ENCODE results near the gene DNAH5. TPM values are rescaled to one million over a fixed set of nuclear protein-coding genes. Genes with fewer than 3 reads are reported as not detected.
"Not testable (repeated sequence)": the region's sequence is repeated elsewhere in the genome, so short reads cannot be mapped to it uniquely, and the experiment has no call there.

Gene DNAH5
- total and polyA plus RNA-seq, 7 experiments from 2014 or later, result not detected

GRCh38 chr5:13987843-13988464 is 43.5 kb upstream of the DNAH5 start:
- Histone ChIP-seq H3K4me1 (ENCODE audit: control insufficient read depth in 2 of 2, insufficient read depth in 2 of 2, low read length in 2 of 2) (no peaks in the 10 kb centered on the region), H3K4me3 (ENCODE audit: low read length) (no peak overlapping the region), H3K36me3 (ENCODE audit: control insufficient read depth in 2 of 3, insufficient read depth in 3 of 3, low read length in 3 of 3) (no peaks in the 10 kb centered on the region), H3K27ac (ENCODE audit: low read depth, low read length) (no peak overlapping the region), H3K9me3 (ENCODE audit: control insufficient read depth in 2 of 3, low read length in 3 of 3) (no peaks in the 10 kb centered on the region), H3K27me3 (ENCODE audit: control insufficient read depth in 2 of 2, insufficient read depth in 2 of 2, low read length in 2 of 2) (no peaks in the 10 kb centered on the region)
- Mint-ChIP-seq H3K27ac (no peak overlapping the region), H3K4me3 (no peak overlapping the region), H3K9me3 (peaks cover 0 to 4% (median 0%) of the 10 kb centered on the region in 11 donors), H3K36me3 (no peaks in the 10 kb centered on the region), H3K4me1 (no peaks in the 10 kb centered on the region), H3K27me3 (peaks cover 0 to 13% (median 4%) of the 10 kb centered on the region in 5 donors)
- POLR2A ChIA-PET, result no interaction called here
- DNase-seq (no peak), ATAC-seq (no peak)
- CTCF ChIA-PET, result no interaction called here
- intact Hi-C loops (cut with micrococcal nuclease), result loop anchor here (2.0 to 5.0 kb wide), 3 partner anchors 283 to 364 kb away; no protein-coding TSS in a partner anchor

GRCh38 chr5:13985731-13986418 is 41.4 kb upstream of the DNAH5 start:
- ChIA-PET CTCF (no interaction called here), POLR2A (no interaction called here)
- no peak overlapping the region for H3K27ac Mint-ChIP-seq
- no peaks in the 10 kb centered on the region for H3K9me3 ChIP-seq (ENCODE audit: control insufficient read depth in 2 of 3, low read length in 3 of 3)
- peaks cover 0 to 10% (median 4%) of the 10 kb centered on the region in 5 donors for H3K27me3 Mint-ChIP-seq
- H3K4me3 ChIP-seq (ENCODE audit: low read length), result no peak overlapping the region
- H3K4me3 Mint-ChIP-seq, result no peak overlapping the region
- H3K36me3 Mint-ChIP-seq, result no peaks in the 10 kb centered on the region
- no peaks in the 10 kb centered on the region for H3K4me1 Mint-ChIP-seq
- H3K27ac ChIP-seq (ENCODE audit: low read depth, low read length), result no peak overlapping the region
- no peaks in the 10 kb centered on the region for H3K36me3 ChIP-seq (ENCODE audit: control insufficient read depth in 2 of 3, insufficient read depth in 3 of 3, low read length in 3 of 3)
- intact Hi-C loops (cut with micrococcal nuclease), result loop anchor here (5.0 kb wide), 2 partner anchors 286 to 366 kb away; no protein-coding TSS in a partner anchor
- no peaks in the 10 kb centered on the region for H3K4me1 ChIP-seq (ENCODE audit: control insufficient read depth in 2 of 2, insufficient read depth in 2 of 2, low read length in 2 of 2)
- no peaks in the 10 kb centered on the region for H3K27me3 ChIP-seq (ENCODE audit: control insufficient read depth in 2 of 2, insufficient read depth in 2 of 2, low read length in 2 of 2)
- peaks cover 0 to 3% (median 0%) of the 10 kb centered on the region in 11 donors for H3K9me3 Mint-ChIP-seq
- no peak for ATAC-seq
- DNase-seq, result no peak

GRCh38 chr5:13984888-13985287 is 40.4 kb upstream of the DNAH5 start:
- H3K4me1 Mint-ChIP-seq; H3K27ac ChIP-seq (ENCODE audit: low read depth, low read length); CTCF ChIA-PET; ATAC-seq; H3K36me3 ChIP-seq (ENCODE audit: control insufficient read depth in 2 of 3, insufficient read depth in 3 of 3, low read length in 3 of 3); H3K27ac Mint-ChIP-seq; H3K9me3 ChIP-seq (ENCODE audit: control insufficient read depth in 2 of 3, low read length in 3 of 3); H3K9me3 Mint-ChIP-seq; H3K27me3 ChIP-seq (ENCODE audit: control insufficient read depth in 2 of 2, insufficient read depth in 2 of 2, low read length in 2 of 2); H3K4me1 ChIP-seq (ENCODE audit: control insufficient read depth in 2 of 2, insufficient read depth in 2 of 2, low read length in 2 of 2); H3K4me3 Mint-ChIP-seq; H3K4me3 ChIP-seq (ENCODE audit: low read length); POLR2A ChIA-PET; H3K36me3 Mint-ChIP-seq; DNase-seq: not testable (repeated sequence)
- intact Hi-C loops (cut with micrococcal nuclease), result loop anchor here (5.0 kb wide), 2 partner anchors 287 to 367 kb away; no protein-coding TSS in a partner anchor
- peaks cover 0 to 15% (median 4%) of the 10 kb centered on the region in 5 donors for H3K27me3 Mint-ChIP-seq

GRCh38 chr5:13976867-13977830 is 32.7 kb upstream of the DNAH5 start:
- H3K27ac ChIP-seq (ENCODE audit: low read depth, low read length), result no peak overlapping the region
- ChIA-PET POLR2A (no interaction called here), CTCF (no interaction called here)
- H3K27ac Mint-ChIP-seq, result no peak overlapping the region
- H3K4me3 ChIP-seq (ENCODE audit: low read length), result no peak overlapping the region
- intact Hi-C loops (cut with micrococcal nuclease), result no loop called here
- H3K4me1 ChIP-seq (ENCODE audit: control insufficient read depth in 2 of 2, insufficient read depth in 2 of 2, low read length in 2 of 2), result no peaks in the 10 kb centered on the region
- DNase-seq (no peak), ATAC-seq (no peak)
- H3K27me3 ChIP-seq (ENCODE audit: control insufficient read depth in 2 of 2, insufficient read depth in 2 of 2, low read length in 2 of 2), result no peaks in the 10 kb centered on the region
- no peaks in the 10 kb centered on the region for H3K36me3 ChIP-seq (ENCODE audit: control insufficient read depth in 2 of 3, insufficient read depth in 3 of 3, low read length in 3 of 3)
- H3K36me3 Mint-ChIP-seq, result peaks cover 0 to 4% (median 0%) of the 10 kb centered on the region in 5 donors
- H3K9me3 Mint-ChIP-seq, result peaks cover 0 to 16% (median 2%) of the 10 kb centered on the region in 11 donors
- no peaks in the 10 kb centered on the region for H3K9me3 ChIP-seq (ENCODE audit: control insufficient read depth in 2 of 3, low read length in 3 of 3)
- H3K4me3 Mint-ChIP-seq, result no peak overlapping the region
- H3K27me3 Mint-ChIP-seq, result peaks cover 0 to 28% (median 4%) of the 10 kb centered on the region in 5 donors
- no peaks in the 10 kb centered on the region for H3K4me1 Mint-ChIP-seq

- H3K27me3 ChIP-seq (ENCODE audit: control insufficient read depth in 2 of 2, insufficient read depth in 2 of 2, low read length in 2 of 2), result no peaks in the 10 kb centered on the region
- no peaks in the 10 kb centered on the region for H3K36me3 ChIP-seq (ENCODE audit: control insufficient read depth in 2 of 3, insufficient read depth in 3 of 3, low read length in 3 of 3)
- POLR2A ChIA-PET, result no interaction called here
- no peak overlapping the region for H3K27ac ChIP-seq (ENCODE audit: low read depth, low read length)
- H3K36me3 Mint-ChIP-seq, result peaks cover 0 to 4% (median 0%) of the 10 kb centered on the region in 5 donors
- no peak for ATAC-seq
- H3K9me3 ChIP-seq (ENCODE audit: control insufficient read depth in 2 of 3, low read length in 3 of 3), result no peaks in the 10 kb centered on the region
- no peak overlapping the region for H3K27ac Mint-ChIP-seq
- H3K9me3 Mint-ChIP-seq, result peaks cover 0 to 16% (median 2%) of the 10 kb centered on the region in 11 donors
- no peak overlapping the region for H3K4me3 ChIP-seq (ENCODE audit: low read length)
- no peak overlapping the region for H3K4me3 Mint-ChIP-seq
- no peaks in the 10 kb centered on the region for H3K4me1 ChIP-seq (ENCODE audit: control insufficient read depth in 2 of 2, insufficient read depth in 2 of 2, low read length in 2 of 2)
- CTCF ChIA-PET, result no interaction called here
- H3K27me3 Mint-ChIP-seq, result peaks cover 0 to 28% (median 4%) of the 10 kb centered on the region in 5 donors
- no peak for DNase-seq
- no peaks in the 10 kb centered on the region for H3K4me1 Mint-ChIP-seq
- intact Hi-C loops (cut with micrococcal nuclease), result no loop called here
Observed at GRCh38 chr5:13976223-13976622, 31.7 kb upstream of the DNAH5 start.

GRCh38 chr5:13975246-13975645 is 30.8 kb upstream of the DNAH5 start:
- H3K36me3 ChIP-seq (ENCODE audit: control insufficient read depth in 2 of 3, insufficient read depth in 3 of 3, low read length in 3 of 3), result no peaks in the 10 kb centered on the region
- intact Hi-C loops (cut with micrococcal nuclease), result no loop called here
- H3K4me1 ChIP-seq (ENCODE audit: control insufficient read depth in 2 of 2, insufficient read depth in 2 of 2, low read length in 2 of 2), result no peaks in the 10 kb centered on the region
- no peak overlapping the region for H3K4me3 ChIP-seq (ENCODE audit: low read length)
- POLR2A ChIA-PET, result no interaction called here
- Mint-ChIP-seq H3K4me3 (no peak overlapping the region), H3K27me3 (peaks cover 0 to 18% (median 4%) of the 10 kb centered on the region in 5 donors), H3K27ac (no peak overlapping the region), H3K4me1 (no peaks in the 10 kb centered on the region), H3K9me3 (peaks cover 0 to 10% (median 0%) of the 10 kb centered on the region in 11 donors), H3K36me3 (peaks cover 0 to 3% (median 0%) of the 10 kb centered on the region in 5 donors)
- no peak overlapping the region for H3K27ac ChIP-seq (ENCODE audit: low read depth, low read length)
- DNase-seq (no peak), ATAC-seq (no peak)
- H3K27me3 ChIP-seq (ENCODE audit: control insufficient read depth in 2 of 2, insufficient read depth in 2 of 2, low read length in 2 of 2), result no peaks in the 10 kb centered on the region
- CTCF ChIA-PET, result no interaction called here
- H3K9me3 ChIP-seq (ENCODE audit: control insufficient read depth in 2 of 3, low read length in 3 of 3), result no peaks in the 10 kb centered on the region

Measured in naive thymus-derived CD4-positive, alpha-beta T cell (primary cell).